TTC549 (cell line): ENCODE measurements around the gene PRKCZ.
"Not testable (repeated sequence)": the region's sequence is repeated elsewhere in the genome, so short reads cannot be mapped to it uniquely, and the experiment has no call there.

Source experiments
- FAIRE-seq: peaks from 2 replicates; lab custom pipeline; 2012; peaks lifted over from hg19 to GRCh38; lab: Jason Lieb, UNC

The PRKCZ gene

DNA sequence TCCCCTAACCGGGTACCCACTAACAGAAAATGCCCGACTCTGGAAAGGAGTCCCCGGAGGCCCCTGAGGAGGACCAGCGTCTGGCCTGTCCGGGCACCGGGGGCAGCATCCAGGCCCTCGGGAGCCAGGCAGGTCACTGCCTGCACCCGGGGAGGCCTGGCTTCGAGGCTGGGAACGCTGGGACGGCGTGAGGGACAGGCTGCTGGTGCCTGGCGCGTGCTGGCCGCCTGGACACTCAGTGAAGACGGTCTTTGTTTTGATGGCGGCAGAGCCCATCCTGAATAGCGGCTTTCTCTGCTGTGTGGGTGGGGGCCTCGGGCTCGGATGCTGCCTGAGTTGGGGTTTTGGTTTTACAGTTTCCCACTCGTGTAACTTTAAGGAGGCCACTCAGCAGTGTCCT, 37.6 kb downstream of the PRKCZ start:
- FAIRE-seq = no peak

- no peak for FAIRE-seq
Observed at GRCh38 chr1:2088458-2088857, 38.2 kb downstream of the PRKCZ start.

DNA sequence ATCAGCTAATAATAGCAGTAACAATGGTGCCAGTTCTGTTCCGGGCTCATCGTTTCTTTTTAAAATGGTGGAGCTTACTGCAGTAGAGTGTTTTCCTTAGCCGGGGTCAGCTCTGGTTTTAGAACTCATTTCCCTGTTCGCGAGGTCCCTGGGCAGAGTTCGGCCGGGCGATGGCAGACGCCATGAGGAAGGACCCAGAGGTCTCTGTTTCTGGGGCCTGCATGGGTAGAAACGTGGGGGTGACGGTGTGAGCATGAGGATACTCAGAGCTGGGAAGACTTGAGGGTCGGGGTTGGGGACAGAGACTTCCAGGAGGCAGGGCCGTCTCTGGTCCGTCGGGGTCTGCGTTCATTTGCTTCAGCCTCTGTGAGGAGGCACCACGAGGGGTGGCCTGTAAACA, 38.8 kb downstream of the PRKCZ start:
- no peak for FAIRE-seq

DNA sequence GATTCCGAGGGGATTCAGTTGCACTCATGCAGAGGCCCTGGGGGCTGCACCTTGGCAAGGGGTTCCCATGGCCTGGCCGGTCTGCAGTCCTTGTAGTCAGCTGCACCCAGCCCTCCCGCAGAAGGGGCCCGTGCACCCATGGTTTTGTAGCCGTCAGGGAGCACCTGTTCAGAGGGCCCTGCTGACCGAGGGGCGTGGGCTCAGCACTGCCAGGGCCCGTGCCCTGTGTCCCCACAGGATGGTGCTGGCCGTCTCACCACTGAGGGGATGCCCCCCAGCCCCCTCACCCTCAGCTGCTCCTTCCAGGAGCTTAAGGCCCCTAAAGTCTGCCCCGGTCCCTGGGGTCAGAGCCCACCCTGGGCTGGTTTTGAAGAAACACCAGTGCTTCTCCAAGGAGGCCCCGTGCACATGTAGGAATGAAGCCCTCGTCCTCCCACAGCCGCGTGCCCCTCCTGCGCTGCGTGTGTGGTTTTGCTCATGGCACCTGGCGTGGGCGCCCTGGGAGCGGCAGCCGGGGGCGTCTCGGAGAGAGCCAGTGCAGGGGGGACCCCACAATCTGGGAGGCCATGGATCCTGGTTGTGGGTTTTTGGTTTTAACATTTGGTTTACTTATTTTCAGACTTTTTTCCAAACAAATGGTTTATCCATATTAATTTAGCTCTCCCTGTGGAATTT, 40.1 kb downstream of the PRKCZ start:
- no peak for FAIRE-seq

DNA sequence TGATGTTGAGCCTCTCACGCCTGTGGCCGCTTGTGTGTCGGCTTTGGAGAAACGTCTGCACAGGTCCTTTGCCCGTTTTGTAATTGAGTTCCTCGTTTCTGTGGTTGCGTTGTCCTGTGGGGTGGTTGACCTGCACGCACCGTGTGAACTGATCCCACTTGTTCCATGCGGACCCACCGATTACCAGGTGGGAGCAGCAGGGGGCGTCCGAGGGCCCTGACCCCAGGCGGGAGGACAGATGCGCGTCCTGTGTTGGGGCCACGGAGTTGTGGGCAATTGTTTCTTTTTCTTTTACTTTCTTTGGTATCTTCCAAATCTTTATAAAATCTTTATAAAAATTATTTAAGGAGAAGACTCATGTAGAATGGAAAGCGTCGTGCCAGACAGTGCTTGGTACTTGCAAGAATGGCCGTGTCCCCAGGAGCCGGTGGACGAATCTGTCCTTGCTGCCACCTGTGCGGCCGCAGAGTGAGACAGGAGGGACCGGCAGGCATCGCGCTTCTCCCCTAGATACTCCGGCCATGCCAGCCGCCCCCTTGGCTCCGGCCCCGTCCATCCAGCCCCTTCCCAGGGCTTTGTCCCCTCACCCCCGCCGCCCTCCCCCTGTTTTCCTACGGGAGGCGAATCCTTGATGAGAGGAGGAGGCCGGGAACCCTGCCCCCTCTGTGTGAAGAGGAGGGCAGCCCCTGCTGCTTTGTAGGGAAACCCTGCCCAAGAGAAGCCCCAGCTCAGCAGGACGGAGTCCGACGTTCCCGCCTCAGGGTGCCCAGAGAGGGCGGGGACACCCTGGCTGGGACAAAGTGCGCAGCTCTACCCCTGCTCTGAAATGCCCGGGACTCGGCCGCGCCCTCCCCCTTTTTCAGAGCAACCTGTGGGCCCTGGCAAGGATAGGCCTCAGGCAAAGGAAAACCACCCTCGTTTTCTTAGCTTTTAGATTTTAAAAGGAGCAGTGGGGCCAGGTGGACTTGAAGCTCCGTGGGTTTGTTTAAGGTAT, 41.7 kb downstream of the PRKCZ start:
- no peak for FAIRE-seq

GRCh38 chr1:2093055-2093454, 42.8 kb downstream of the PRKCZ start:
- FAIRE-seq = no peak

DNA sequence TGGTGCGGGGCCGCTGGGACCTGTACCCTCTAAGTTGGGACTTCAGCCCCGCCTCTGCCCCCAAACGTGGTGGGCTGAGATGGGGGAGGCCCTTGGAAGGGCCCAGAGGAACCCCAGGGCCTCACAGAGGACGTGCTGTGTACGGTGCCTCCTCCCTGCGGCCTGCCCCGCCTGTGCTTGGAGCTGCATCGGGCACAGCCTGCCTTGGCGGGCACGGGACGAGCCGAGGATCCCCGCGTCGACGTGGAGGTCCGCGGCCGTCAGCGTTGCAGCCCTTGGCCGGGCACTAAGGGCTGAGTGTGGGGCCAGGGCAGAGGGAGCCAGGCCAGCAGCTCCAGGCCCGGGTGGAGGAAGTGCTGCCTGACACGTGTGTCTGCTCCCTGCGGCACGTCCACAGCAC, 43.4 kb downstream of the PRKCZ start:
- FAIRE-seq = no peak

DNA sequence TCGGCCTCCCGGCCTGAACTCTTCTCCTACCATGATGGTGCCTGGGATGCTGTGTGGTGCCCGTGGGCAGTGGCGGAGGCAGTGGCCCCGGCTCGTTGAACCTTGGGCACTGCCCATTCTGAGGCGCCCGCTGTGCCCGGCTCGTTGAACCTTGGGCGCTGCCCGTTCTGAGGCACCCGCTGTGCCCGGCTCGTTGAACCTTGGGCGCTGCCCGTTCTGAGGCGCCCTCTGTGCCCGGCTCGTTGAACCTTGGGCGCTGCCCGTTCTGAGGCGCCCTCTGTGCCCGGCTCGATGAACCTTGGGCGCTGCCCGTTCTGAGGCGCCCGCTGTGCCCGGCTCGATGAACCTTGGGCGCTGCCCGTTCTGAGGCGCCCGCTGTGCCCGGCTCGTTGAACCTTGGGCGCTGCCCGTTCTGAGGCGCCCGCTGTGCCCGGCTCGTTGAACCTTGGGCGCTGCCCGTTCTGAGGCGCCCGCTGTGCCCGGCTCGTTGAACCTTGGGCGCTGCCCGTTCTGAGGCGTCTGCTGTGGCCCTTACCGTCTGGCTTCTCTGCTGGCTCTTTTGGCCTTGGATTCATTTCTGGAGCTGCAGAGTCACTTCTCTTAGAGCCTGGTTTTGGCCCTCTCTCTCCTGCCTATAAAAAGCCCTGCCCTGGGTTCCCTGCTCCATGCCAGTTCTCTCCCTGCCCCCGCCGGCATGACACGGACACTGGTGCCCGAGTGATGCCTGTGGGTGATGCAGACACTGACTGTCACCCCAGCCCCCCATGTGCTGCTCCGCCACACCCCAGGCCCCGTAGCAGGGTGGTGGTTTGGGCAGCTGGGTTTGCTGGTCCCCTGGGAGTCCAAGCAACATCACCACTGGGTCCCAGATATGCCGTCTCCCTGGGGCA, 44.3 kb downstream of the PRKCZ start:
- not testable (repeated sequence) for FAIRE-seq

- no peak for FAIRE-seq
Observed at GRCh38 chr1:2095394-2095793, 45.2 kb downstream of the PRKCZ start.

- no peak for FAIRE-seq
Observed at GRCh38 chr1:2095981-2096736, 45.9 kb downstream of the PRKCZ start.

DNA sequence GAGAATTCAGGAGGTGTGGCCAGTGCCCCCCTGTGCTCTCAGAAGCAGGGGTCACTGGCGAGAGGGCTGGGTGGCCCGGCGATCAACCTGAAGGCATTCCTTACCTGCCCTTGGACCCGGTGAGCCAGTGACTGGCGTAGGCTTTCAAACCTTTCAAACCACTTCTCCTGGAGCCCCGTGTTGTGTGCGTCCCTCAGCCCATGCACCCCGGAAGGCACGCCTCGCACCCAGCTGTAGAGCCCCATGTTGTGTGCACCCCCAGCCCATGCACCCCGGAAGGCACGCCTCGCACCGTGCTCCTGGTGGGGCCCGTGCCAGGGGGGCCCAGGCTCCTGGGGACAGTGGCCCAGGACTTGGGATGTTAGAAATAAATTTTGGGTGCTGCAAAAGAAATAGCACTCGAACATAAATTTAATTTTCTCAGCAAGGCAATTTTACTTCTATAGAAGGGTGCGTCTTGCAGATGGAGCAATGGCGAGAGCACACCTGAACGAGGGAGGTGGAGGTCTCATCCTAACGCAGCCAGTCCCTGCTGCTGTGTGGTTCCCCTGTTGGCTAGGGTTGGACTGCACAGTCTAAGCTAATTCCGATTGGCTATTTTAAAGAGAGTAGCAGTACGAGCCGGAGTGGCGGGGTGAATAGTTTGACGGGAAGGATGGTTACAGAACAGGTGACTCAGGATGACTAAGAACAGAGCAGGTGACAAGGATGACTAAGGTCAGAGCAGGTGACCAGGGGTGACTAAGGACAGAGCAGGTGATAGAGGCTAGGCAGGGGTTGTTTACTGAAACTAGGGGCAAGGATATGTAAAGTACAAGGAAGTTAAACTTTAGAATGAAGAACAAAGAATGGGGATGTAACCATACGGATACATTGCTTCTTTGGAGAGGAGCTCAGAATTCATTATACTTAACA, 47.4 kb downstream of the PRKCZ start:
- FAIRE-seq = no peak

- FAIRE-seq = no peak
Observed at GRCh38 chr1:2098301-2098698, 48.1 kb downstream of the PRKCZ start.

- no peak for FAIRE-seq
Observed at GRCh38 chr1:2098839-2099785, 48.9 kb downstream of the PRKCZ start.

DNA sequence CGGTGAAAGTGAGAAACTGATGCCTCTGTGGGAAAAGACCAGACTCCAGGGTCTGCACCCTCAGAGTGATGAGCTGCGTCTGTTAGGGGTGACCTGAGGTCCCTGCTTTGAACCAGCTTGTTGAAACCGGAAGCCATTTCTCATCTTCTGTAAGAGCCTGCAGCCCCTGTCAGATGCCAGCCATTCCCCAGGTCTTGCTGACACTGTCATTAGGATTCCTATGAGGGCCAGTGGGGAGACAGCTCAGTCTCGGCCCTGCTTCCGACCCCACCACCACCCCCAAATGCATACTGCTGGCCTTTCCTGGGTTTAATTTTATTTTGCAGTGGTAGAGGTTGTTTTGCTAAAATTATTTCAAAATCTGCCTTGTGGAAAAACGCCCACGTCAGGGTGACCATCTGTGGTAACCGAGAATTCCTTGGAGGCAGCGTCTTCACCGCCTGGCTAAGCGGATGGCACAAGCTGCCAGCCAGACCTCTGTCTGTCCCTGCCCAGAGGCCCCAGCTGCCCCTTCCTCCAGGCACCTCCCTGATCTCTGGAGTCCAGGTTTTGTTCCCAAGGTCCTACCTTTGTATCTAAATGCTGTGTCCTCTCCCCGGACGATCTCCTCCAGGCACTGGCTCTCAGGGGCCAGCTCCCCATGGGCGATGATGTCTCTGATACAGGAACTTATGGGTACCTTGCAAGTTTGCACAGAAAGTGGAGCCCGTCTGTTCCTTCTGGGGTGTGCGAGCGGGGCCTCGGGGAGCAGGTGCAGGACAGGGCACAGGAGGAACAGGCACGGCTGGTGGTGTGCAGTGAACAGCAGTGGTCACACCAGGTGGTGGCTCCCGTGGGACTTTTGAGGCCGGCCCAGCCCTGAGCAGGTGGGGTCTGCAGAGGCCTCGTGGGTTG, 49.9 kb downstream of the PRKCZ start:
- FAIRE-seq = no peak

GRCh38 chr1:2100780-2101108, 50.5 kb downstream of the PRKCZ start:
- no peak for FAIRE-seq

- FAIRE-seq = no peak
Observed at GRCh38 chr1:2101531-2101930, 51.3 kb downstream of the PRKCZ start.

DNA sequence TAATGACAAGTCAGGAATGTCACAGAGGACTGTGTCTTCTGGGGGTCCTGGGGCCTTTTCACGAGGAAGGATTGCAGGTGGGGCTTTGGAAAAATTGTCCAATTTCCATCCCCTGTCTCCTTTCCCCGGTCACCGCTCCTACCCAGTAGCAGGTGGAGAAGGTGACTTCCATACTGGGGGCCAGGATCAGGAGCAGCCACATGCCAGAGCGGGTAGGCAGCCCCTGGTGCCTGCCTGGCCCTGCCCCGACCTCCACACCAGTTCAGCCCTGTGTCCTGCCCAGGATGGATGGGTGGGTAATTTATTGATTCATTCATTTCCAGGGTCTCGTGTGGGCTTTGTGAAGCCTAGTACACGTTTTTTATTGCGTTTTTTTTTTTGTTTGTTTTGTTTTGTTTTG, 51.7 kb downstream of the PRKCZ start:
- FAIRE-seq = no peak

DNA sequence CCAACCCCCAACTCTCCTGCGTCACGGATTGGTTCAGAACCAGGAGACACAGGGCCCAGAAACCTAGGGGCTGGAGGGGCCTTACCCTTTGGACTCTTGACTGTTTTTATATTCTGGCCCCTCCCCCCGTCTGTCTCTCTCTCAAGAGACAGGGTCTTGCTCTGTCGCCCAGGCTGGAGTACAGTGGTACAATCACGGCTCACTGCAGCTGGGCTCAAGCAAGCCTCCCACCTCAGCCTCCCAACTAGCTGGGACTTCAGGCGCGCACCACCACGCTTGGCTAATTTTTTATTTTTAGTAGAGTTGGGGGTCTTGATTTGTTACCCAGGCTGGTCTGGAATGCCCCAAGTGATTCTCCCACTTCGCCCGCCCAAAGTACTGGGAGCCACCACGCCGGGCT, 52.5 kb downstream of the PRKCZ start:
- FAIRE-seq = no peak
